Breast epithelium (tissue), 4 donors: ENCODE measurements around the gene TDG. TPM values are rescaled to one million over a fixed set of nuclear protein-coding genes. Genes with fewer than 3 reads are reported as not detected.

ENCODE experiments used
- DNase-seq, 2 donors: peaks; one replicate each; pipeline ENCODE4 v3.0.0-alpha.2; 2019; ENCODE audit warnings: low spot score in 2 of 2
- H3K27ac ChIP-seq, 2 donors: fragments of 200-600 bp; sonication (generic) in 1 of 2; one replicate each; pipeline ENCODE4 v1.5.1; 2016 to 2019; ENCODE audit warnings: mild to moderate bottlenecking in 1 of 2
- H3K27me3 ChIP-seq, 2 donors: fragments of 200-600 bp; sonication (generic) in 1 of 2; one replicate each; pipeline versions ENCODE4 v1.5.1 to v1.6.0; 2017 to 2019; ENCODE audit warnings: control low read depth in 1 of 2, mild to moderate bottlenecking in 1 of 2
- H3K36me3 ChIP-seq: fragments of 200-600 bp; one replicate; pipeline ENCODE4 v1.5.1; 2019
- H3K4me1 ChIP-seq, 2 donors: fragments of 200-600 bp; sonication (generic); one replicate each; pipeline ENCODE4 v1.5.1; 2016 to 2019; ENCODE audit warnings: control low read depth in 1 of 2
- H3K4me3 ChIP-seq, 3 donors: fragments of 200-600 bp; sonication (generic); 1 replicate in 2 of 3; 2 replicates in 1 of 3; pipeline ENCODE4 v1.5.1; 2016 to 2019; ENCODE audit warnings: mild to moderate bottlenecking in 3 of 3, moderate library complexity in 2 of 3
- H3K9me3 ChIP-seq, 2 donors: fragments of 200-600 bp; sonication (generic) in 1 of 2; one replicate each; pipeline ENCODE4 v1.5.1; 2016 to 2019; ENCODE audit warnings: control low read depth in 1 of 2
- POLR2A ChIP-seq: fragments of 450-650 bp; IDR thresholded peaks from one replicate; pipeline ENCODE4 v1.6.1; 2016; ENCODE audit warnings: antibody characterized with exemption, mild to moderate bottlenecking, moderate library complexity
- POLR2AphosphoS5 ChIP-seq, 3 donors: sonication (generic); formaldehyde crosslinking; IDR thresholded peaks; one replicate each; pipeline ENCODE4 v1.6.1; 2017; ENCODE audit warnings: antibody characterized with exemption in 3 of 3
- intact Hi-C: fragments of 100-400 bp; cut with DNase I; formaldehyde crosslinking; loops from one replicate; pipeline ENCODE4 v1.15.1; 2023; ENCODE audit warnings: low total_unique reads
- total RNA-seq, 3 donors: library from RNA; depleted of rRNA; stranded (reverse); fragments of >200 nt; gene quantifications; one replicate each; pipeline ENCODE4 v1.1.0, GENCODE V29; 2016
- TF ChIP-seq, protein P1 (sequence below), 3 donors: fragments of 450-650 bp; IDR thresholded peaks; one replicate each; pipeline ENCODE4 v1.5.1; 2016 to 2017; ENCODE audit warnings: antibody characterized with exemption in 3 of 3, mild to moderate bottlenecking in 3 of 3, moderate library complexity in 3 of 3

Gene TDG
- total RNA-seq, 3 donors from 2014 or later = 14.4 to 37.5 (median 29.8) TPM

DNA sequence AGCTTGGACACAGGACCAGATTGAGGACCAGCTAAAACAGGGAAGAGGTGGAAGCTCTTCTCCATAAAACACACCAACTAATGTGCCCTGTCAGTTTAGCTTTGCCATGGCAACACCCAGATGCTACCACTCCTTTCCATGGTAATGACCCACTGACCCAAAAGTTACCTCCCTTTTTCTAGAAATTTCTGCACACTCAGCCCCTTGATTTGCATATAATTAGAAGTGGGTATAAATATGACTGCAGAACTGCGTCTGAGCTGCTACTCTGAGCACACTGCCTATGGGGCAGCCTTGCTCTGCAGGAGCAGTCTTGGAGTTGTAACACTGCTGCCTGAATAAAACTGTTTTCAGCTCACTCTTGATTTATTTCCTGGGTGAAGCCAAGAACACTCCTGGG is 3.2 kb upstream of the TDG start:
- no peaks in the 10 kb centered on the region for H3K9me3 ChIP-seq
- H3K4me1 ChIP-seq = peaks cover 0 to 5% of the 10 kb centered on the region in 2 donors
- DNase-seq = no peak
- intact Hi-C loops = no loop called here
- no peak overlapping the region for H3K4me3 ChIP-seq
- H3K27me3 ChIP-seq = no peaks in the 10 kb centered on the region
- no peak for TF ChIP-seq POLR2AphosphoS5 (IDR thresholded peaks at IDR 0.05)
- no peak for TF ChIP-seq POLR2A
- TF ChIP-seq, protein P1, sequence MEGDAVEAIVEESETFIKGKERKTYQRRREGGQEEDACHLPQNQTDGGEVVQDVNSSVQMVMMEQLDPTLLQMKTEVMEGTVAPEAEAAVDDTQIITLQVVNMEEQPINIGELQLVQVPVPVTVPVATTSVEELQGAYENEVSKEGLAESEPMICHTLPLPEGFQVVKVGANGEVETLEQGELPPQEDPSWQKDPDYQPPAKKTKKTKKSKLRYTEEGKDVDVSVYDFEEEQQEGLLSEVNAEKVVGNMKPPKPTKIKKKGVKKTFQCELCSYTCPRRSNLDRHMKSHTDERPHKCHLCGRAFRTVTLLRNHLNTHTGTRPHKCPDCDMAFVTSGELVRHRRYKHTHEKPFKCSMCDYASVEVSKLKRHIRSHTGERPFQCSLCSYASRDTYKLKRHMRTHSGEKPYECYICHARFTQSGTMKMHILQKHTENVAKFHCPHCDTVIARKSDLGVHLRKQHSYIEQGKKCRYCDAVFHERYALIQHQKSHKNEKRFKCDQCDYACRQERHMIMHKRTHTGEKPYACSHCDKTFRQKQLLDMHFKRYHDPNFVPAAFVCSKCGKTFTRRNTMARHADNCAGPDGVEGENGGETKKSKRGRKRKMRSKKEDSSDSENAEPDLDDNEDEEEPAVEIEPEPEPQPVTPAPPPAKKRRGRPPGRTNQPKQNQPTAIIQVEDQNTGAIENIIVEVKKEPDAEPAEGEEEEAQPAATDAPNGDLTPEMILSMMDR (IDR thresholded peaks at IDR 0.05) = no peak
- no peak overlapping the region for H3K27ac ChIP-seq
- no peaks in the 10 kb centered on the region for H3K36me3 ChIP-seq

DNA sequence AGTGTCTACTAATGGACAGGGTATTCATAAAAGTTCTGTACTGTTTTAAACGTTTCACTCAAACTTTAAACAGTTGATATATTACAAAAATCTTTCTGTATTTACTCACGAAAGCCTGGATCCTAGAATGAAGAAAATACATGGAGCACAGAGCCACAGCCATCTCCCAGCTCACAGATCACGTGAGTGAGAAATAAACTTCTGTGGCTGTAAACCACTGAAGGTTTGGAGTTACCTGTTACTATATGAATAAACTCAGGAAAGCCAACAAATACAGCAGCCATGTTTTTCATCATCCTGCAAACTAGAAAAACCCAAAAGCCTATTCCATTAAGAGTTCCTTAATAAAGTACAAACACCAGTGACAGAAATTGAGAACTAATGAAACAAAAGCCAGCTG is 867 bp upstream of the TDG start:
- Histone ChIP-seq H3K9me3 (no peaks in the 10 kb centered on the region), H3K27ac (peak overlapping the region; percentile 95 to 98), H3K36me3 (no peaks in the 10 kb centered on the region), H3K4me3 (peak overlapping the region; percentile 75 to 95 (median 80)), H3K4me1 (peaks cover 0 to 5% of the 10 kb centered on the region in 2 donors), H3K27me3 (no peaks in the 10 kb centered on the region)
- DNase-seq = no peak
- intact Hi-C loops = loop anchor here (2.0 kb wide), 1 partner anchor 34 kb away; the partner anchor contains the start of gene HSP90B1
- TF ChIP-seq POLR2A = no peak

DNA sequence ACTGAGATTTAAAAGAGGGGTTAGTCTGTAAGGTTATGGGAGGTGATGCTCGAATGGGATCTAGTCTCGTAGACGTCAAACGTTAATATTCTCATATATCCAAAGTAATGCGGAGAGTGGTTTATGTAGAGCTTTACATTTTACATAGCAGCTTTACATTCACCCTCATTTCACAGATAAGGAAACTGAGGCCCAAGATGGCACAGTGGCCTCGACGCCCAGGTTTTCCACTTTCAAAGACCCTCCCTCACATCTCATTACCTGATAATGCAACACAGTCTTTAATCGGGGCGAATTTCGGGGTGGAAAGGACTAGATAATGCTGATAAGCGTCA is 450 bp upstream of the TDG start:
- H3K27ac ChIP-seq = peak overlapping the region; percentile 95 to 98
- intact Hi-C loops = loop anchor here (2.0 kb wide), 1 partner anchor 34 kb away; the partner anchor contains the start of gene HSP90B1

DNA sequence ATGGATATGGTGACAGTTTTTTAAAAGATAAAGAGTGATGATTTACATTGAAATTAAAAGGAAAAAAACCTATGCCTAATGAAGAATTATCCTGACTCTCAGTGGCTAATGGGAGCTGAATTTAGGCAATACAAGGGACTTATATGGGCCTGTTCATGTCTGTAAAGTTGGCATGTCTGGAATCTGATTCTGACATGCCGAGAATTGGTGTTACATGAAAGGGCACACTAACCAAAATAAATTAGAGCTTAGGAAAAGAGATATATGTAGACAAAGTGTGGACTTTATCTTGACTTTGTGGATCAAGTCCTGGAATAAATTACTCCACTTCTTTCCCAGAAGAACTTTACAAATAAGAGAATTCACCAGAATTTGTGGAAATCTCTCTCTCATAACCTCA is 1.1 kb downstream of the TDG start:
- TF ChIP-seq POLR2AphosphoS5 (IDR thresholded peaks at IDR 0.05) = no peak
- no peak for TF ChIP-seq POLR2A
- TF ChIP-seq, protein P1 (IDR thresholded peaks at IDR 0.05) = no peak
- Histone ChIP-seq H3K36me3 (no peaks in the 10 kb centered on the region), H3K9me3 (no peaks in the 10 kb centered on the region), H3K4me3 (peak overlapping the region; percentile 75 to 95 (median 80)), H3K27ac (peak overlapping the region; percentile 95 to 98), H3K27me3 (no peaks in the 10 kb centered on the region), H3K4me1 (peaks cover 0 to 5% of the 10 kb centered on the region in 2 donors)
- DNase-seq = no peak
- intact Hi-C loops = no loop called here

More for the DNA sequence above, 450 bp upstream of the TDG start:
- TF ChIP-seq, protein P1 (IDR thresholded peaks at IDR 0.05) = no peak
- no peak for TF ChIP-seq POLR2A
- no peak for TF ChIP-seq POLR2AphosphoS5 (IDR thresholded peaks at IDR 0.05)
- H3K4me3 ChIP-seq = peak overlapping the region; percentile 75 to 95 (median 80)
- no peak for DNase-seq
- H3K4me1 ChIP-seq = peaks cover 0 to 5% of the 10 kb centered on the region in 2 donors
- no peaks in the 10 kb centered on the region for H3K27me3 ChIP-seq
- H3K36me3 ChIP-seq = no peaks in the 10 kb centered on the region
- H3K9me3 ChIP-seq = no peaks in the 10 kb centered on the region

DNA sequence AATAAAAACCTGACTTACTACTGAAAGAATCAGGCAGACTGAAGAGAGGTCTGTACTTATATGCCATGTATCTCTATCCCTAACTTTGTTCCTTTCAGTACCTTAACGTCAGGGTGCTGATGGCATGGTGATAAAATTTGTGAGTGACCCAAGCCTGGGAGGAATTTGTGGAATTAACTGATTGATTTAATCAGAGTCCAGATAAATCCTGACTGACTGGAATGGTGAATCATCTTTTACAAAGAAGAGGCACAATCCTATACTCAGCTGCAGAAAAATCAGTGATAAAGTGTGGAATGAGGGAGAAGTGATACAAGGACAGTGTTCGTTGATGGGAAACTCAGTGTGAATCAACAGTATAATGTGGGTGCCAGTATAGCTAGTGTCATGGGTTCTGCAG is 3.7 kb downstream of the TDG start:
- no peak for DNase-seq

More for the DNA sequence above, 3.7 kb downstream of the TDG start:
- Histone ChIP-seq H3K27ac (no peak overlapping the region), H3K4me1 (peaks cover 0 to 2% of the 10 kb centered on the region in 2 donors), H3K4me3 (no peak overlapping the region), H3K27me3 (no peaks in the 10 kb centered on the region), H3K36me3 (no peaks in the 10 kb centered on the region), H3K9me3 (no peaks in the 10 kb centered on the region)
- intact Hi-C loops = loop anchor here (2.0 kb wide), 1 partner anchor 77 kb away; no protein-coding TSS in a partner anchor
- TF ChIP-seq, protein P1 (IDR thresholded peaks at IDR 0.05) = no peak
- no peak for TF ChIP-seq POLR2AphosphoS5 (IDR thresholded peaks at IDR 0.05)
- no peak for TF ChIP-seq POLR2A
